Prostate gland (tissue), 2 donors: Measurements from ENCODE around the gene PCYOX1L. TPM values are rescaled to one million over a fixed set of nuclear protein-coding genes. Genes with fewer than 3 reads are reported as not detected.
A peak's percentile ranks its signal among the peaks of the same experiment; 100 is the strongest.

Experiments used
- DNase-seq: peaks from one replicate; pipeline ENCODE4 v3.0.0-alpha.2; 2019; ENCODE audit warnings: low spot score
- H3K27ac ChIP-seq, 2 donors: fragments of 200-600 bp; sonication (generic); 2 replicates each; pipeline ENCODE4 v1.5.1; 2017 to 2019
- H3K27me3 ChIP-seq: fragments of 200-600 bp; sonication (generic); replicated peaks from 2 replicates; pipeline ENCODE4 v1.5.1; 2019; ENCODE audit not compliant: insufficient read depth
- H3K36me3 ChIP-seq, 2 donors: fragments of 200-600 bp; sonication (generic); 1 replicate in 1 of 2; 2 replicates in 1 of 2; pipeline versions ENCODE4 v1.5.1 to v1.8.1; 2017 to 2019
- H3K4me1 ChIP-seq: fragments of 200-600 bp; sonication (generic); replicated peaks from 2 replicates; pipeline ENCODE4 v1.5.1; 2019
- H3K4me3 ChIP-seq, 2 donors: fragments of 200-600 bp; sonication (generic); 2 replicates each; pipeline ENCODE4 v1.5.1; 2017 to 2019
- H3K9me3 ChIP-seq: fragments of 200-600 bp; sonication (generic); 2 replicates; pipeline ENCODE4 v1.5.1; 2017
- CTCF ChIP-seq, 4 experiments: fragments of 200-600 bp in 2 of 4; fragments of 450-650 bp in 2 of 4; sonication (generic) in 2 of 4; IDR thresholded peaks; 1 replicate in 3 of 4; 2 replicates in 1 of 4; pipeline ENCODE4 v1.5.1; 2016 to 2019; ENCODE audit warnings: antibody characterized with exemption in 4 of 4, mild to moderate bottlenecking in 2 of 4, moderate library complexity in 2 of 4
- POLR2A ChIP-seq: fragments of 450-650 bp; IDR thresholded peaks from one replicate; pipeline ENCODE4 v1.6.1; 2016; ENCODE audit warnings: antibody characterized with exemption, mild to moderate bottlenecking
- POLR2AphosphoS5 ChIP-seq: sonication (generic); formaldehyde crosslinking; IDR thresholded peaks from one replicate; pipeline ENCODE4 v1.6.1; 2017; ENCODE audit warnings: antibody characterized with exemption
- WGBS: methylation state at CpG from one replicate; pipeline ENCODE4 v1.1.5; 2018; 5-methylcytosine and 5-hydroxymethylcytosine counted together
- intact Hi-C: fragments of 100-400 bp; cut with DNase I; formaldehyde crosslinking; loops from one replicate; pipeline ENCODE4 v1.14.2; 2022
- total RNA-seq, 2 donors: library from RNA; depleted of rRNA; stranded (reverse); fragments of >200 nt; gene quantifications; one replicate each; pipeline ENCODE4 v1.1.0, GENCODE V29; 2016

Gene PCYOX1L
- total RNA-seq, 2 donors from 2014 or later = 7.7 to 20.7 TPM

- 59% methylated on average over 4 of the region's 4 CpGs for WGBS
- no peaks in the 10 kb centered on the region for H3K4me1 ChIP-seq
- no peak for DNase-seq
- peak overlapping the region in 1 of 2 donors; percentile 27 for H3K27ac ChIP-seq
- H3K4me3 ChIP-seq = no peak overlapping the region
- TF ChIP-seq POLR2AphosphoS5 = no peak
- no peak for TF ChIP-seq CTCF (IDR thresholded peaks at IDR 0.05)
- TF ChIP-seq POLR2A = no peak
- H3K9me3 ChIP-seq = no peaks in the 10 kb centered on the region
- no peaks in the 10 kb centered on the region for H3K27me3 ChIP-seq
- no peaks in the 10 kb centered on the region for H3K36me3 ChIP-seq
- intact Hi-C loops = no loop called here
Observed at GRCh38 chr5:149372076-149372795, 14.4 kb downstream of the PCYOX1L start.

GRCh38 chr5:149372932-149373331 lies 15.1 kb downstream of the PCYOX1L start:
- intact Hi-C loops = no loop called here
- Histone ChIP-seq H3K27me3 (no peaks in the 10 kb centered on the region), H3K4me3 (no peak overlapping the region), H3K4me1 (no peaks in the 10 kb centered on the region), H3K36me3 (no peaks in the 10 kb centered on the region), H3K9me3 (no peaks in the 10 kb centered on the region), H3K27ac (no peak overlapping the region)
- TF ChIP-seq CTCF (IDR thresholded peaks at IDR 0.05) (no peak), POLR2A (no peak), POLR2AphosphoS5 (no peak)
- 92% methylated on average over 3 of the region's 3 CpGs for WGBS
- no peak for DNase-seq

GRCh38 chr5:149374303-149374702 lies 16.5 kb downstream of the PCYOX1L start:
- Histone ChIP-seq H3K9me3 (no peaks in the 10 kb centered on the region), H3K27me3 (no peaks in the 10 kb centered on the region), H3K4me3 (no peak overlapping the region), H3K27ac (no peak overlapping the region), H3K4me1 (no peaks in the 10 kb centered on the region), H3K36me3 (no peaks in the 10 kb centered on the region)
- TF ChIP-seq POLR2AphosphoS5 (no peak), POLR2A (no peak), CTCF (IDR thresholded peaks at IDR 0.05) (no peak)
- intact Hi-C loops = no loop called here
- DNase-seq = no peak
- WGBS = 82% methylated on average over 20 of the region's 20 CpGs

GRCh38 chr5:149374801-149375200 lies 17.0 kb downstream of the PCYOX1L start:
- TF ChIP-seq POLR2AphosphoS5 = no peak
- no peak for TF ChIP-seq POLR2A
- no peak for TF ChIP-seq CTCF (IDR thresholded peaks at IDR 0.05)
- Histone ChIP-seq H3K4me1 (no peaks in the 10 kb centered on the region), H3K9me3 (no peaks in the 10 kb centered on the region), H3K27me3 (no peaks in the 10 kb centered on the region), H3K4me3 (no peak overlapping the region), H3K36me3 (no peaks in the 10 kb centered on the region), H3K27ac (no peak overlapping the region)
- 81% methylated on average over 3 of the region's 3 CpGs for WGBS
- intact Hi-C loops = no loop called here
- no peak for DNase-seq

GRCh38 chr5:149375434-149375833 lies 17.6 kb downstream of the PCYOX1L start:
- Histone ChIP-seq H3K27me3 (no peaks in the 10 kb centered on the region), H3K4me1 (no peaks in the 10 kb centered on the region), H3K27ac (no peak overlapping the region), H3K4me3 (no peak overlapping the region), H3K9me3 (no peaks in the 10 kb centered on the region), H3K36me3 (no peaks in the 10 kb centered on the region)
- TF ChIP-seq POLR2AphosphoS5 = no peak
- intact Hi-C loops = no loop called here
- 86% methylated on average over 6 of the region's 6 CpGs for WGBS
- no peak for DNase-seq
